ENCODE results near the gene KRTAP10-12. TPM values are rescaled to one million over a fixed set of nuclear protein-coding genes. Genes with fewer than 3 reads are reported as not detected.
A peak's percentile ranks its signal among the peaks of the same experiment; 100 is the strongest.

The KRTAP10-12 gene
- total RNA-seq, 1 donor from 2014 or later, result not detected

DNA sequence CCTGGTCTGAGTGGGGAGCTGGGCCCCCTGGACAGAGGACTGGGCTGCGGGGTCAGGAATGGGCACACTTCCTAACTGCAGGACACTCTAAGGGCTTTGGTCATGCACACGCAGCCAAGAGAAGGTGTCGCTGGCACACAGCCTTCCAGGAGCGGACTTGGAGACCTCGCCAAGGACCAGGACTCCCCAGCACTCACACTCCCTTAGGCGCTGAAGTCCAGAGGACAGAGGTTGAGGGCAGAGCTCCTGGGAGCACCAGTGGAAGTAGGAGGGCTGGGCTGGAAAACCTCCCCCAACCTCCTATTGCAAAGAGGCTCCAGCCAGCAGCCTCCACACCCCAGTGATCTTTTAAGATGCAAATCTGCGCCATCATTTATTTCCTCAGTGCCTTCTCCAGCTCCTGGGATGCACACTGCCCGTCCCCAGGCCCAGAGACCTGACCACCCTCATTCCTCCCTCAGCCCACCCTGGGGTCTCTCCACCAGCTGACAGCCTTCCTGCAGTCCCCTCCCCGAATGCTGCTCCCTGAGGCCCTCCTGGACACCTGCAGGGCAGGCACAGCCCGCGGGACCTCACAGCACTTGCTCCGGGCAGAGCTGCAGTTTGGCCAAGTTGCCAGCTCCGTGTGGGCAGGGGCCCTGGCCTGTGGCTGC, 11.4 kb downstream of the KRTAP10-12 start:
- ATAC-seq (peak; percentile 66), DNase-seq (ENCODE audit: missing footprints) (peak; percentile 50)
- intact Hi-C loops (cut with DNase I), result no loop called here

DNA sequence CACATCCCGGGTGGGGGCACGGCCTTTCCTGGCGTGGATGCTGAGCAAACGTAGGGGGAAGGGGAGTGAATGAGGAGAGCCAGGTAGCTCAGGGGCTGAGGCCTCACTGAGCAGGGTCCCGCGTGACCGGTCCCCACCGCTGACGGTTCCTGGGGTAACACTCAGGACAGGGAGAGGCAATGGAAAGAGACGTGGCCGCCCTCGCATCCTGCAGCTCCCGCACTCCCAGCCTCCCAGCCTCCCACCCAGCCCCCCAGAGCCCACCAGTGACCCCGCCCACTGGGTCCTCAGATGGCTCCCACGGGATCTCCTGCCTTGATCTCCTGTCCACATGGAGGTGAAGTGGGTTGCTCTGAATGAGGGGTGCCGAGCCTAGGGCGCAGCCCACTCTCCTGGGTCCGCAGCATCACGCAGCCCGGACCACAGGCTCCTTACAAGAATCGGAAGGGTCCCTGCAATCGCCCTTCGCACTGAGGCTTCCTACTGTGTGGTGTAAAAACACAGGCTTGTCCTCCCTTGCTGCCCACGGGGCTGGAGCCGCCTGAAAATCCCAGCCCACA, 12.0 kb downstream of the KRTAP10-12 start:
- no peak for ATAC-seq
- peak; percentile 46 for DNase-seq (ENCODE audit: missing footprints)
- intact Hi-C loops (cut with DNase I), result no loop called here

DNA sequence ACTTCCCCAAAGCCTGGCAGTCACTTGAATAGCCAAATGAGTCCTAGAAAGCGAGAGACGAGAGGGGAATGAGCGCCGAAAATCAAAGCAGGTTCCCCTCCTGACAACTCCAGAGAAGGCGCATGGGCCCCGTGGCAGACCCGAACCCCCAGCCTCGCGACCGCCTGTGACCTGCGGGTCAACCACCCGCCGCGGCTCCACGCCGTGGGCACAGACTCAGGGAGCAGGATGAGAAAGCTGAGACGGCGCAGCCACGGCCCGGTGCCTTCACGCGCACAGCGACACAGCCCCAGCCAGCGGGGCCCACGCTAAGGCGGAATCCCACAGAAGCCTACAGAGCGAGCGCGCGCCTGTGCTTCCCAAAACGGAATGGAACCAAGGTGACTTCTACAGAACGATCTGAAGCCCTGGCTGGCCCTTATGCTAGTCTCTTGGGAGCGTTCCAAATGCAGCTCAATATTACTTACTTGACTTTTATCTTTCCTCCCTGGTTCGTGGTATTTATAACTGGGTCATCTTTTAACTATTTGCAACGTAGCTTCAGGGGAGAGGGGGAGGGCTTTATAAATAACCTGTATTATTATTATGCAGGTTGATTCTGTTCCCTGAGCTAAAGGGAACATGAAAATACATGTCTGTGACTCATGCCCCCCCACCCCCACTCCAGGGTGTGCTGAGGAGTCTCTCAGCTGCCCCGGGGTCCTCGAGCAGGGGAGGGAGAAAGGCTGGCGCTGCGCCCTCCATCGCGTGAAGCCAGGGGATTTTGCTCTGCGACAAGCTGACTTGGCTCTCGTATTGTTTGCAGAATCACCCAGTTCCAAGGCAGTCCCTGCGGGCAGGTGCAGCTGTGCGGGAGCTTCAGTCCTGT, 12.7 kb downstream of the KRTAP10-12 start:
- peak; percentile 65 for DNase-seq (ENCODE audit: missing footprints)
- intact Hi-C loops (cut with DNase I), result no loop called here
- ATAC-seq, result peak; percentile 61

DNA sequence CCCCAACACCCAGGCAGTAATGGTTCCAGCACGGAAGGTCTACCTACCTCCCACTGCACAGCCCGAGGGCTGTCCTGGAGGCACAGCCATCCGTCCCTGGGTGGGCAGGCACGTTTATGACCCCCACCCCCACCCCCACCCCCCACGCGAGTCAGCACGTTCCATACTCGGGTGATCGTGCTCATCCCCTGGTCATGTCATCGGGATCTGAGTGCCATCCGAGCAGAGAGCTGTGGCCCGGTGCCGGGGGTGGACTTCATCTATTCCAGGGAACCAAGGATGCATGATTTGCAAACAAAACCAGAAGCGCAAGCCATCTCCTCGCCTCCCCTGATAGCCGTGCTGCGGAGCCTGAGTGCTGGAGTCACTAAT, 13.3 kb downstream of the KRTAP10-12 start:
- ATAC-seq, result no peak
- intact Hi-C loops (cut with DNase I), result no loop called here
- DNase-seq (ENCODE audit: missing footprints), result peak; percentile 57

DNA sequence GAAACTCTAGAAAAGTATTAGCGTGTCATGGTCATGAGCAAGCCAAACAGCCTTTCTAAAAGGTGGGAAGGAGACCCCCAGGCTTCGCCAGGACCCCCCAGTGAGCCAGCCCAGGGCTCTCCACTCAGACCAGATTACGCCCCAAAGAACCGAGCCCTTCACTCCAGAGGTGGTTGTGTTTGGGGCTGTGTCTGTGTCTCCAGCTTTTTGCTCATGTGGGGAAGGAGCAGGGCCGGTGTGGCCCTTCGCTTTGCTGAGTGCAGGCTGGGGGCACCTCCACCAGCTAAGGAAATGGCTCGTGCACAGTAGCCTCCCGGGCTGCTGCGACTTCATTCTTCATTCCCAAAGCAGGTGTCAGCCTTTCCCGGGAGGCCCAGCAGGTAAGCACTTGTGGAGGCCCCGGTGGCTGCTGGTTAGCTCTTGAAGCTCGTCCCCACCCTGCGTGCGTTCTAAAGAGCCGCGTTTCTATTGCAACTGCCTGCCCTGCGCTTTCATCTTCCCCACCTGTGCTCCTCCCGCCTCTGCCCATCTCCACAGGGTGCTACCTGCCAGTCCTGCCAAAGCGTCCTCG, 13.9 kb downstream of the KRTAP10-12 start:
- peak; percentile 56 for DNase-seq (ENCODE audit: missing footprints)
- no peak for ATAC-seq
- intact Hi-C loops (cut with DNase I), result no loop called here

DNA sequence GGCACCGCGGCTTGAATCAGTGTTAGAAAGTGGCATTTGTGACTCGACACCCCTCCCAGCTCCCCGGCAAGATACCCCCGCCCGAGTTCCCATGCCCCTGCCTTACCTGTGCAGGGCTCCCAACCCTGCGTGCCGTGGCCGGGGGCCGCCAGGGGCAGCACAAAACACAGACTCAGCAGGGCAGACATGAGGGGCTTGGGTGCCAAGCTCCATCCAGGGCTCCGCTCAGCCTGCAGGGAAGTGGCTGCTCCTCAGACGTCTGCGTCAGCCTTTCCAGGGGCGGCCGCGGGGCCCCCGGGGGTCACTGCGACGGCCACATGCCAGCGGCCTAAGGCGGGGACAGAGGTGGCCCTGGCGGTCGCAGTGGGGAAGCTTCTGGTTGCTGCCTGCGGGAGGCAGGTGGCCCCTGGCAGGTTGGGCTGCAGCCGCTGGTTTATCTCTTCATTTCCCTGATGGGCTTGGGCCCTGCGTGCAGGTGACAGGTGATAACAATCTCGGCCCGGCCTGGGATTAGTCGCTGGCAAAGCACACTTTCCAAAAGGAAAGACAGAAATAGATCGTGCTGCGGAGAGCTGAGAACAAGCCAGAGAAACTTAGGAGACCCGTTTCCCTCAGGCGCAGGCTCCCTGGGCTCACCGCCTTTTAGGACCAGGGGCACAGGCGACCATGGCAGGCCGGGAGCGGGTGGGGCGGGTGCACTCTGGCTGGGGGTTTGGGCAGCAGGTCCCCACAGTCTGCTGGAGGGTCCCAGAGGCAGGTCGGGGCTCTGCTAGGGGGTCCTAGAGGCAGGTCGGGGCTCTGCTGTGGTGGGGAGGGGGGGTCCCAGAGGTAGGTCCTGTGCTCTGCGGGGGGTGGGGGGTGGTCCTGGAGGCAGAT, 14.6 kb downstream of the KRTAP10-12 start, which contains the start of gene TSPEAR:
Gene TSPEAR, minus strand, starts transcription at position 246 of the 876 bp plus-strand sequence. Its CDS starts 58 bp downstream, at position 188.
- DNase-seq (ENCODE audit: missing footprints), result peak; percentile 53
- intact Hi-C loops (cut with DNase I), result no loop called here
- no peak for ATAC-seq

DNA sequence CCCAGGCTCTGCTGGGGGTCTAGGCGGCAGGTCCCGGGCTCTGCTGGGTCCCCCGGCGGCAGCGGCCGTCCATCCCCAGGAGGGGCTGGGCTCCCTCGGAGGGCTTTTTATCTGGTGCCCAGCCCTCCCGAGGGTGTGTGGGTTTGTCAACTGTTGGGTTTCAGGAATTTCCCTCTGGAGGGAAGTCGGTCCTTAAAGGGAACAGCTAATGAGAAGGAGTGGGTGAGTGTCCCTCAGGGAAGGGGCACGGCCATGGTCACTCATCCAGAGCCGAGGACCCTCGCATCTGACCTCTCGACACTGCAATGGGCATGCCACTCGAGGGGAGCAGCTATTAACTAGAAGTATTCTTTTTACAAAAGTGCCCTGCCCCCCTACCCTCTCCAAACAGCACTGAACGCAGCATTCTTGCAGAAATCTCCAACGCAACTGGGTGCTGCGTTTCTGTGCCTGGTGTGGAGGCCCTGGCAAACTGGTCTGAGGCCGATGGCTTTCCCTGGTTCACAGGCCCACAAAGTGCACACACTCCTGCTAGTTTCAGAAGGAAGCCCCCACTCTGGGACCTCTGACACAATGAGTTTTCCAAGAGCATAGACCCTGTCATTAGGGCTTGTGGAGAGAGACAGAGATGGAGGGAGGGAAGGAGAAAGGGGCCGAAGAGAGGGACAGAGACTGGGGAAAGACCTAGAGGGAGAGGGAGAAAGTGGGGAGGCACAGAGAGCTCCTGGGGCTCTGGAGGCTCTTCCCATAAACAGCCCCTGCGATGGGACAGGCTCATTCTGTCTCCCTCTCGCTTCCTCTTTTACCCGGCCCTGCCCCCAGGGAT, 15.4 kb downstream of the KRTAP10-12 start:
- intact Hi-C loops (cut with DNase I), result no loop called here
- peak; percentile 42 for DNase-seq (ENCODE audit: missing footprints)

DNA sequence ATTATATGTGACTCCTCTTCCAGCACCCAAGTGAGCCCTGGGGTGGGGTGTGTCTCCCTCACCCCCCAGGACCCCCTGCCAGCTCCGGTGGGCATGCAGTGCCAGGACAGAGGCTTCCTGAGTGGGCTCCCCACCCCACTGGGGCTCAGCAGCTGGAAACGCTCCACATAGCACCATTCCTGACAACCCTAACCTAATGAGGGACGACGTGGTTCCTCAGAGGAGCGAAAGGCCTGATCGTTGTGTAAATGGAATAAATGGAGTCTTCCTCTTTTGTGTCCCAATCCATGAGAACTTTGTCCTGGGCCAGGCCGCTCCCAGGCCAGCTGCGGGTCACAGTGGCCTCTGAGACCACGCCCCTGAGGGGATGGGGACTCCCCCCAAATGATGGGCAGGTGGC, 16.2 kb downstream of the KRTAP10-12 start:
- peak; percentile 7 for DNase-seq (ENCODE audit: missing footprints)
- intact Hi-C loops (cut with DNase I), result no loop called here
- ATAC-seq, result no peak

More for the DNA sequence above, 15.4 kb downstream of the KRTAP10-12 start:
- no peak for ATAC-seq

DNA sequence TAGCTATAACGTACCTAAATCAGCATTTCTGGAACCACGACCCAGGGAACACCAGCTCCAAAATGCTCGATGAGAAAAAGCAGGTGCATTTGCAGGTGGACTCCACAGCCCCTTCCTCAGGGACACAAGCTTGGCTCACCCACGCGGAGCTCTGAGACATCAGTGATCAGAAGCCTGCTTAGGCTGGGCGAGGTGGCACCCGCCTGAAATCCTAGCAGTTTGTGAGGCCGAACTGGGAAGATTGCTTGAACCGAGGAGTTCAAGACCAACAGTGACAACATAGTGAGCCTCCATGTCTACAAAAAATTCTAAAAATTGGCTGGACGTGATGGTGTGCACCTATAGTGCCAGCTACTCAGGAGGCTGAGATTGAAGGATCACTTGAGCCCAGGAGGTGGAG, 16.9 kb downstream of the KRTAP10-12 start:
- intact Hi-C loops (cut with DNase I), result no loop called here
- peak; percentile 41 for DNase-seq (ENCODE audit: missing footprints)
- no peak for ATAC-seq

DNA sequence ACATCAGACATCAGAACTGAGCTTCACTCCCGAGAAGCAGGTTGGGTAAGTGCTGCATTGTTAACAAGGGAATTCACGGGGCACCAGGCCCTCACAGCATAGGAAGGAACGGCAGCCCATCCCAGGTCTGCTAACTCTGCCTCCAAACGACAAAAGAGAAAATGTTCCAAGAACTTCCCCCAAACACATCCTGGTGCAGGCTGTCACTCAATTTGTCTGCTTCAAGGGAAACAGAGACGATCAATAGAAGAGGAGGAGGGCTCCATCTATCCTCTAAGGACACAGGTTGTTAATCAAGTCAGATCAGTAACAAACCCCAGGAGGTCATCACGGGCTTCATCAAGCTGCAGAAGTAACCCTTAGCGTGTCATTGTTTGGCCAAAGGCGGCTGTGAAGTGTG, 17.9 kb downstream of the KRTAP10-12 start:
- intact Hi-C loops (cut with DNase I), result no loop called here
- DNase-seq (ENCODE audit: missing footprints), result no peak
- ATAC-seq, result no peak

DNA sequence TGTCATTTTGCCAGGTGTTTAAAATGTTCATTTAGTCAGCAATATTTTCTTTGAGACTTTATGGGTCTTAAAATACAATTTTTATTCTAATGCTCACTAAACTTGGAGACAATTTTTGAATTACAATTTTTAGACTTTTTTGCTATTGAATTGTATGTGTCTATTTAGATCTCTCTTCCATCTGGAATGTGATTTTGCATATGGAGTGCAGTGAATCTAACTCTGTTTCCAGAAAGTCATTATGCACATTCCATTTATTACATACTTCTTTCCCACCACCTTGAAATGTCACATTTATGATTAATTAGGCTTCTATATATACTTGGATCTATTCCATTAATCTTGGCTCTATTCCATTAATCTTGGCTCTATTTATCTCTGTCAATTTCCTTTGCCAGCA, 20.0 kb downstream of the KRTAP10-12 start:
- intact Hi-C loops (cut with DNase I), result no loop called here
- ATAC-seq, result no peak
- no peak for DNase-seq (ENCODE audit: missing footprints)

DNA sequence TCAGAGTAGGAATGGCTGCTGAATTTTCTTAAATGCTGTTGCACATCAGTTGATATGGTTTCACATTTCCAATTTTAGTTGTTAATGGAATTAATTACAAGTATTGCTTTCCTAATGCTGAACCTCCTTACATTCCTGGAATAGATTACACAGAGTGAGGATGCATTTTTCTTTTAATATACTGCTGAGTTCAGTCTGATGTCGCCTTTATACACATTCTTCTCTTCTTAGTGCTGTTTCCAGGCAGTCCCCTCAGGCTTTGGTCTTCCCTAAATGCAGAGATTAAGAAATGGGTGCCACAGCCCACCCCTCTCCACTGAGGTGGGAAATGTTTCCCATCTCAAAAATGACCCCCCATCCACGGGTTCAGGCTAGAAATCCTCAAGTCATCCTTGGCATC, 21.1 kb downstream of the KRTAP10-12 start:
- intact Hi-C loops (cut with DNase I), result no loop called here
- DNase-seq (ENCODE audit: missing footprints), result no peak

DNA sequence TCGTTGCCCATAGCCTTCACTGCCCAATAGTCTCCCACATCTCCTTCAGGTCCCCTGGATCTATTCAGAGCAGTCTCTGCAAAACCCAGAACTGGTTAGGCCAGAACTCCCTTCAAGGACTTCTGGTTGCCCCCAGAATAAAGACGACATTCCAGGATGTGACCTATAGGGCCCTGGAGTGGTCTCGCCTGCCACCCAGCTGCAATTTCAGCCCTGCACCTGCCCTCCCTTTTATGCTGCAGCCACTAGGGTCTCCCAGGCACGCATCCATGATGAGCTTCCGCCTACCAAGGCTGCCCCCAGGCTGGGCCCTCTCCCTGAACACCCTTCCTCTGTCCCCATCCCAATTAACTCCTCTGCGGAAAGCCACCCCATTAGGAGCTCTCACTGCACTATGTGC, 21.6 kb downstream of the KRTAP10-12 start:
- intact Hi-C loops (cut with DNase I), result no loop called here
- DNase-seq (ENCODE audit: missing footprints) (no peak), ATAC-seq (no peak)

More for the DNA sequence above, 21.1 kb downstream of the KRTAP10-12 start:
- no peak for ATAC-seq

DNA sequence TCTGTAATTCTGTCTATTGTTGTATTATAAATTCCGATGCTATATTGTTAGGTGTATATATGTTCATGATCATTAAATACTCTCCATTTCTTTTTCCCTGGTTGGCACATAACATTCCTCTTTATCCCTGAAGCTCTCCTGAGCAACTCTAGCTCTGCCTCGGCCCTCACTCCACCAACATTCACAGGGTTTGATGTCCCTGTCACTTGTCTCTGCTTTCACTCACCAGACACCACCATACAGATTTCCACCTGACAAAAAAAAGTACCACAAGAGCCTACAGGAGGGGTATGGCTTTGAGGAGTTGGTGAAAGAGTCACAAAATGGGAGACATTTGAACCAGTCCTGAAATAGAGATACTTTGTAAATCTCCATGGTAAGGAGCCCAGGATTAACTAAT, 23.2 kb downstream of the KRTAP10-12 start:
- intact Hi-C loops (cut with DNase I), result no loop called here
- ATAC-seq (no peak), DNase-seq (ENCODE audit: missing footprints) (no peak)

DNA sequence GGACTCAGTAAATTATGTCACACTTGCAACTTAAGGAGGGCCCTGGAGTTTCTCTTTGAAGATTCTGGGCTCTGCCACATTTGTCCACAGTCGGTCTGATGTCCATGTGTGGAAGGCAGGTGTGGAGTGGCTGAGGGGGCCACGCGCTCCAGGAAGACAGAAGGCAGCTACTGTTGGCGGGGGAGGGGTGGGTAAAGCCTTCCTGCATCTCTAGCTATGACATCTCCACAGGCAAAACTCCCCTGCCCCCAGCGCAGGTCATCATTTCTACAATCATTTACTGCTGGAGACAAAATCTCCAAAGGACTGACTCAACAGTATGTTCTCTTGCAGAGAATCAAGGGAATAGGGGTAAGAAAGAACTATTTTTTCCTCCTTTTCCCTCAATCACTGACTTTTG, 25.8 kb downstream of the KRTAP10-12 start:
- intact Hi-C loops (cut with DNase I), result no loop called here
- ATAC-seq (no peak), DNase-seq (ENCODE audit: missing footprints) (no peak)

DNA sequence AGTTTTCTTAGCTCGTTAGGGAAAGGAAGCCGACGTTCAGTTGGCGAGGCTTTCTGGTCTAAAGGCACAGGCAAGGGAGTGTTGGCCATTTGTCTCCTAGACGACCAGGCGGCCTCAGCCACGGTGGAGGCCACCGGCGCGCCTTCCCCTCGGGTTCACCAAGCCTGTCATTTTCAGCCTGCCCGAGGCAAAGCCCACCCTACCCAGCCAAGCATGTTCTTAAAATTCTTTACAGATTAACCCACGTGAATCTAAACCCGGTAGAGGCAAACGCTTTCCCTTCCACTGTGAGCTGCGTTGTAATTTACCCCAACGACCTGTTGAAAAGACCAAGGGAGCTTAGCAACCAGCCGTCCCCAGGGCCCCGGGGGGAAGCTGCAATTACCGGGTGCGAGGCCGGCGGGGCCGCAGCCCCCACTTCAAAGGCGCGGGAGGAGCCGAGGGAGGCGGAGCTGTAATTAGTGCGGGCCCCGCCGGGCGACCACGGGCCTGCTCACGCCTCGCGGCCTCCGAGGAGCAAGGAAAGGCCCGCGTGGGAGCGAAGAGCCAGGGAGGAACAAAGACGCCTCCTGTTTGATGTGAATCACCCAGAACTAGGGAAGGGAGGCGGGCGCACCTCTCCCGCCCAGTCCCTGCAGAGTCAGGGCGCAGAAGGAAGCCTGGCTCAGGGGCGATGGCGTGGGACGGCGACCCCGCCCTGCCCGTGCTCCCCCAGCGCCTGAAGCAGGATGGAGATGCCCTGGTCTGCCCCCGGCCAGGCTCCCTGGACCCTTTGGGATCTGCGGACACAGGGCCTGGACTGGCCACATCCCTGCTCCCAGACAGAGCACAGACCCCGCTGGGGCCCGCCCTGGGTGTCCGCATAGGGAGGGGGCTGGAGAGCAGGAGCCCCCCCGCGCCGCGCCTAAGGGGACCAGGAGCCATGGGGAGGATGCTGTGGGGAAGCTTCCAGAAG, 26.5 kb downstream of the KRTAP10-12 start:
- DNase-seq (ENCODE audit: missing footprints) (no peak), ATAC-seq (no peak)
- intact Hi-C loops (cut with DNase I), result no loop called here

DNA sequence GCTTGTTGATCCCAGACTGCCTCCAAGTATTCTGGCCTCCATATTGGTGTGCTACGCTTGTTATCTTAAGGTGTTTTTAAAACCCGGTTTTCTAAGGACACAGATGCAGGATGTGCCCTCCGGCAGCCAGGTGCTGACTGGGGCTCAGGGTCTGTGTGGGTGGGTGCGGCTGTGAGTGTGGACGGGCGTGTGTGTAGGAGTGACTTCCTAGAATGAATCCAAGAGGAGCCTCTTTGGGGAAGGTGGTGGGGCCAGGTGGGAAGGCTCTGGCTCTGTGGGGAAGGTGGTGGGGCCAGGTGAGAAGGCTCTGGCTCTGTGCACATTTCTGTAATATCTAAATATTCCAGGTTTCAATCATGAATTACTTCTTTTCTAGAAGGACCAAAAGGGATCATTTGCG, 27.2 kb downstream of the KRTAP10-12 start:
- ATAC-seq (no peak), DNase-seq (ENCODE audit: missing footprints) (no peak)
- intact Hi-C loops (cut with DNase I), result no loop called here

All from Right ventricle myocardium inferior (tissue), 1 donor.